Measurements from ENCODE around the gene GREB1L. TPM values are rescaled to one million over a fixed set of nuclear protein-coding genes. Genes with fewer than 3 reads are reported as not detected.
"Not testable (repeated sequence)": the region's sequence is repeated elsewhere in the genome, so short reads cannot be mapped to it uniquely, and the experiment has no call there.

The GREB1L gene
- total and polyA plus RNA-seq, 12 donors = 0.39 to 4.9 (median 1.3) TPM

GRCh38 chr18:21309248-21309647 lies 67.2 kb downstream of the GREB1L start:
- H3K4me3 ChIP-seq = no peak overlapping the region
- H3K9me3 ChIP-seq (replicated peaks in 1 of 3) = no peaks in the 10 kb centered on the region
- no peak for DNase-seq
- 67 to 74% (median 73%) methylated on average over 5 of the region's 5 CpGs for WGBS, 4 donors
- no peaks in the 10 kb centered on the region for H3K36me3 ChIP-seq (replicated peaks in 1 of 2)
- TF ChIP-seq POLR2A (IDR thresholded peaks at IDR 0.05) (no peak), CTCF (IDR thresholded peaks at IDR 0.05) (no peak)
- intact Hi-C loops (cut with DNase I) = loop anchor here in 1 of 2 donors (5.0 kb wide), 1 partner anchor 43 kb away; no protein-coding TSS in a partner anchor
- H3K4me1 ChIP-seq (replicated peaks in 1 of 2) = no peaks in the 10 kb centered on the region
- no peaks in the 10 kb centered on the region for H3K27me3 ChIP-seq
- no peak overlapping the region for H3K27ac ChIP-seq

GRCh38 chr18:21311980-21312379 lies 69.9 kb downstream of the GREB1L start:
- H3K9me3 ChIP-seq (replicated peaks in 1 of 3); H3K36me3 ChIP-seq (replicated peaks in 1 of 2); H3K4me3 ChIP-seq; H3K4me1 ChIP-seq (replicated peaks in 1 of 2); DNase-seq; H3K27me3 ChIP-seq; H3K27ac ChIP-seq; intact Hi-C loops (cut with DNase I): not testable (repeated sequence)
- WGBS, 4 donors = 64 to 72% (median 70%) methylated on average over 3 of the region's 3 CpGs

DNA sequence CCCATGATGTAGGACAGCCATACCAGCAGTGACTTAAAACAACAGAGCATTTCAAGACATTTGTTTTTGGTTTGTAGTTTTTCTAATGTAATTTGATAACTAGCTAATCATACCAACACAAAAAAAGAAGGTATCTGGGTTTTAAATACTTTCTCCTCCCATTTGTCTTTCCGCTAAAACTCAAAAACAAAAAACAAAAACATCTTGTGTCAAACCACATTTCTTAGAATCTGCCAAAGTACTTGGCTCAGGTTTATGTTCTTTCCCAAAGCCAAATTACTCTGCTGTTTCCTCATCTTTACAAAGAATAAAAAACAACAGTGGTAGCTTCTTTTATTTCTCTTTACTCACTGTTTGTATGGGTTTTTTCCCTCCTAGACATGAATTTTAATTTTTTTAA lies 71.5 kb downstream of the GREB1L start:
- Histone ChIP-seq H3K9me3 (replicated peaks in 1 of 3) (no peaks in the 10 kb centered on the region), H3K4me3 (no peak overlapping the region), H3K27me3 (no peaks in the 10 kb centered on the region), H3K27ac (no peak overlapping the region), H3K36me3 (replicated peaks in 1 of 2) (no peaks in the 10 kb centered on the region), H3K4me1 (replicated peaks in 1 of 2) (no peaks in the 10 kb centered on the region)
- no peak for DNase-seq
- 77 to 90% (median 85%) methylated on average over 1 of the region's 1 CpG for WGBS, 4 donors
- TF ChIP-seq CTCF (IDR thresholded peaks at IDR 0.05) (no peak), POLR2A (IDR thresholded peaks at IDR 0.05) (no peak)
- intact Hi-C loops (cut with DNase I) = no loop called here

DNA sequence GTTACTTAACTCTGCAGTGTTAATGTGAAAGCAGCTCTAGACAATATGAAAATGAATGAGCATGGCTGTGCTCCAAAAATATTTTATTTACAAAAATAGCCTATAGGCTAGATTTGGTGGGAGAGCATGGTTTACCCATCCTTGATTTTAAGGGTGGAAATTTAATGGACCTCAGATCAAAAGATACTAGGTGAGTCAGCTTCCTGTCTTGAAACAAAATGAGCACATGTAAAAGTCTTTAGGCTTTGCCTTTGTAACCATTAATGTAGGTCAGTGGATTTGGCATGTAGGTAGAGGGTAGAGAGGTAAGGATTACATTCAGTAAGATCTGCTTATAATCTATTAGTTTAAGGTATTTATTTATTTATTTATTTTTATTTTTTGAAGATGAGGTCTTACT lies 72.7 kb downstream of the GREB1L start:
- TF ChIP-seq CTCF (IDR thresholded peaks at IDR 0.05) (no peak), POLR2A (IDR thresholded peaks at IDR 0.05) (no peak)
- DNase-seq = no peak
- intact Hi-C loops (cut with DNase I) = no loop called here
- H3K27ac ChIP-seq = no peak overlapping the region
- no peak overlapping the region for H3K4me3 ChIP-seq
- H3K9me3 ChIP-seq (replicated peaks in 1 of 3) = no peaks in the 10 kb centered on the region
- H3K27me3 ChIP-seq = no peaks in the 10 kb centered on the region
- no peaks in the 10 kb centered on the region for H3K4me1 ChIP-seq (replicated peaks in 1 of 2)
- no peaks in the 10 kb centered on the region for H3K36me3 ChIP-seq (replicated peaks in 1 of 2)

- intact Hi-C loops (cut with DNase I); H3K27ac ChIP-seq; H3K4me1 ChIP-seq (replicated peaks in 1 of 2); H3K4me3 ChIP-seq; DNase-seq; H3K36me3 ChIP-seq (replicated peaks in 1 of 2); H3K27me3 ChIP-seq; H3K9me3 ChIP-seq (replicated peaks in 1 of 3): not testable (repeated sequence)
- WGBS, 4 donors = 88 to 95% (median 90%) methylated on average over 5 of the region's 5 CpGs
Observed at GRCh38 chr18:21315126-21315525, 73.1 kb downstream of the GREB1L start.

All from adrenal gland (tissue), 12 donors.